Posterior vena cava (tissue), 2 donors: ENCODE measurements around the gene APPL2. TPM values are rescaled to one million over a fixed set of nuclear protein-coding genes. Genes with fewer than 3 reads are reported as not detected.

Experiments
- DNase-seq: peaks from one replicate; pipeline ENCODE4 v3.0.0-alpha.2; 2020; ENCODE audit warnings: low spot score
- intact Hi-C, 2 donors: fragments of 100-400 bp; cut with DNase I; formaldehyde crosslinking; loops; one replicate each; pipeline versions ENCODE4 v1.14.1 to v1.14.2; 2022 to 2023
- total RNA-seq, 2 donors: library from RNA; stranded (reverse); fragmentation: NEBNext Ultra II Directional; extraction: Animal tissue kit (Norgen Biotek cat#: 25700); gene quantifications; one replicate each; pipeline ENCODE4 v1.2.1, GENCODE V29; 2021
- donor health status: DM: yes; HTN: yes; CAD: no.
- donor health status: DM: yes; HTN: yes; CAD: no.

The APPL2 gene
- total RNA-seq, 2 donors from 2014 or later, result 40.3 to 41.2 TPM

- no peak for DNase-seq
- intact Hi-C loops, result loop anchor here in 1 of 2 donors (10.0 kb wide), 1 partner anchor 157 kb away; no protein-coding TSS in a partner anchor
Observed at GRCh38 chr12:105227879-105228278, 8.1 kb downstream of the APPL2 start.

- peak; percentile 88 for DNase-seq
- intact Hi-C loops, result loop anchor here in 1 of 2 donors (10.0 kb wide), 1 partner anchor 159 kb away; no protein-coding TSS in a partner anchor
Observed at GRCh38 chr12:105226219-105226618, 9.8 kb downstream of the APPL2 start.

GRCh38 chr12:105225505-105226015 lies 10.4 kb downstream of the APPL2 start:
- intact Hi-C loops, result loop anchor here in 1 of 2 donors (10.0 kb wide), 1 partner anchor 159 kb away; no protein-coding TSS in a partner anchor

GRCh38 chr12:105224399-105224798 lies 11.6 kb downstream of the APPL2 start:
- intact Hi-C loops, result loop anchor here in 1 of 2 donors (10.0 kb wide), 1 partner anchor 160 kb away; no protein-coding TSS in a partner anchor

More at GRCh38 chr12:105225505-105226015, 10.4 kb downstream of the APPL2 start:
- no peak for DNase-seq

GRCh38 chr12:105223884-105224283 lies 12.1 kb downstream of the APPL2 start:
- intact Hi-C loops, result loop anchor here in 1 of 2 donors (10.0 kb wide), 1 partner anchor 161 kb away; no protein-coding TSS in a partner anchor
- DNase-seq, result no peak

More at GRCh38 chr12:105224399-105224798, 11.6 kb downstream of the APPL2 start:
- DNase-seq, result no peak

GRCh38 chr12:105223352-105223845 lies 12.6 kb downstream of the APPL2 start:
- intact Hi-C loops, result loop anchor here in 1 of 2 donors (10.0 kb wide), 1 partner anchor 161 kb away; no protein-coding TSS in a partner anchor
- DNase-seq, result no peak

GRCh38 chr12:105222726-105223351 lies 13.1 kb downstream of the APPL2 start:
- intact Hi-C loops, result loop anchor here in 1 of 2 donors (10.0 kb wide), 1 partner anchor 162 kb away; no protein-coding TSS in a partner anchor

GRCh38 chr12:105222284-105222655 lies 13.7 kb downstream of the APPL2 start:
- intact Hi-C loops, result loop anchor here in 1 of 2 donors (10.0 kb wide), 1 partner anchor 163 kb away; no protein-coding TSS in a partner anchor

More at GRCh38 chr12:105222726-105223351, 13.1 kb downstream of the APPL2 start:
- DNase-seq, result no peak

GRCh38 chr12:105221583-105222283 lies 14.2 kb downstream of the APPL2 start:
- intact Hi-C loops, result loop anchor here in 1 of 2 donors (10.0 kb wide), 1 partner anchor 163 kb away; no protein-coding TSS in a partner anchor
- DNase-seq, result no peak

More at GRCh38 chr12:105222284-105222655, 13.7 kb downstream of the APPL2 start:
- no peak for DNase-seq

GRCh38 chr12:105220929-105221290 lies 15.1 kb downstream of the APPL2 start:
- DNase-seq, result no peak
- intact Hi-C loops, result loop anchor here in 1 of 2 donors (10.0 kb wide), 1 partner anchor 164 kb away; no protein-coding TSS in a partner anchor

GRCh38 chr12:105220150-105220928 lies 15.6 kb downstream of the APPL2 start:
- intact Hi-C loops, result loop anchor here in 1 of 2 donors (10.0 kb wide), 1 partner anchor 164 kb away; no protein-coding TSS in a partner anchor

GRCh38 chr12:105219261-105220028 lies 16.5 kb downstream of the APPL2 start:
- no peak for DNase-seq
- intact Hi-C loops, result loop anchor here in 1 of 2 donors (10.0 kb wide), 1 partner anchor 165 kb away; no protein-coding TSS in a partner anchor

More at GRCh38 chr12:105220150-105220928, 15.6 kb downstream of the APPL2 start:
- no peak for DNase-seq

GRCh38 chr12:105218434-105218833 lies 17.5 kb downstream of the APPL2 start:
- intact Hi-C loops, result no loop called here
- no peak for DNase-seq

- no peak for DNase-seq
- intact Hi-C loops, result no loop called here
Observed at GRCh38 chr12:105214670-105215375, 21.2 kb downstream of the APPL2 start.

- intact Hi-C loops, result no loop called here
- no peak for DNase-seq
Observed at GRCh38 chr12:105214148-105214547, 21.8 kb downstream of the APPL2 start.

- no peak for DNase-seq
- intact Hi-C loops, result no loop called here
Observed at GRCh38 chr12:105212438-105212837, 23.5 kb downstream of the APPL2 start.

GRCh38 chr12:105209091-105209490 lies 26.9 kb downstream of the APPL2 start:
- DNase-seq, result no peak
- intact Hi-C loops, result no loop called here
